Activated T-helper 1 cell treated with Interleukin-2 at 50 U/mL for 16 hours (primary cell): ENCODE data around the gene C2CD4B.

Experiments used
- DNase-seq: peaks from one replicate; pipeline ENCODE4 v3.0.0-alpha.2; 2020; ENCODE audit warnings: low read depth

The C2CD4B gene

DNA sequence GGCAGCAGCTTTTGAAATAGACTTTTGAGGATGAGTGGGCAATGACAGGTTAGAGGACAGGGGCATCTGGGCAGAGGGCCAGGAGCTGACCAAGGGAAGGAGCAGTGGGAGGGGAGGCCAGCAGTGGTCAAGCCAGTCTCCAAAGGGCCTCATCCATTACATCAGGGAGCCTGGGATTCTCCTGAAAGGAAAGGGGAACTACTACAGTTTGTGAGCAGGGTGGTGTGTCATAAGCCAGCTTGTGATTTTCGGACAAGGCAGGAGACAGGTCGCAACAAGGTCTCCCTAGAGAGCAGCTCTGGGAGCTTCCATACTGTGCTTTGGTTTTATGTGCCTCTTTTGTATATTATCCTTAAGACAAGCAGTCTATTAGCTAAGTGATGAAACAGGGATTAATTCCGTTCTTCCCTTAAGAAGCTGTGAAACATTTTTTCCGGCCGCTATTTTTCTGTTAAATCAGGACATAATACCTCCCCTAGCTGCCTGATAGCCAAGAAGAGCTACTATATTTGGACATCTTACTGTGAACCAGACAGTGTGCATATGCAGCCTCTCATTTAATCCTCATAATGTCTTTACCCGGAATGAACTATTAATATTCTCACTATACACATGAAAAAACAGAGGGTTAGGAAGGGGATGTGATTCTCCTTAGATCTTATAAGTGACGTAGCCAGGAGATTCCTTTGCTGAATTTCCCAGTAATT, 46.4 kb downstream of the C2CD4B start:
- DNase-seq = no peak

DNA sequence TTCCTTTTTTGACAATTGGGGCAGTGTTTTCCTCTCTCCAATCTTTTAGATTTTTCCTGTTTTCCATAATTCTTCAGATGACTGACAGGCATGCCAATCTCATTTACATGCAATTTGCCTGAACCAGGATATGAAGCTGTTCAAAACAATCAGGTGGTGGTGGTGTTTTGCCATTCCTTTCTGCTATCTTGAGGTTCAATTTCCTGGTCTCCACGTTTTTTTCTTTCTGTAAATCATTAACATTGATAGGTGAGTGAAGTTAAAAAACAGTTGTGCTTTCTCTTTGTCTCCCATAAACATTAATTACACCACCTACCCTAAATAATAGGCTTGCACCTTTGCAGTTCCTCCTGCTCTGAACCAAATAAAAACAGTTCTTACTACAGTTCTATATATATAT, 49.2 kb downstream of the C2CD4B start:
- no peak for DNase-seq
